IMR-90 (cell line): ENCODE results near the gene GOLGA6L2.

Experiments used
- CEBPB ChIP-seq: IDR thresholded peaks from 2 replicates; pipeline ENCODE4 v1.6.1; 2012; ENCODE audit warnings: low read depth, low read length, improper control_type of control experiment
- FOS ChIP-seq: fragments of 150-350 bp; IDR thresholded peaks from 2 replicates; pipeline ENCODE4 v1.6.1; 2016; ENCODE audit warnings: low read depth, low read length
- MAFK ChIP-seq: IDR thresholded peaks from 2 replicates; pipeline ENCODE4 v1.6.1; 2012; ENCODE audit warnings: low read depth, low read length, improper control_type of control experiment
- MAZ ChIP-seq: IDR thresholded peaks from 2 replicates; pipeline ENCODE4 v1.6.1; 2012; ENCODE audit warnings: low read depth, mild to moderate bottlenecking, low read length, improper control_type of control experiment, moderate library complexity, borderline replicate concordance
- MXI1 ChIP-seq: IDR thresholded peaks from 2 replicates; pipeline ENCODE4 v1.6.1; 2012; ENCODE audit warnings: low read depth, mild to moderate bottlenecking, low read length, moderate library complexity, borderline replicate concordance
- NFE2L2 ChIP-seq: fragments of 150-350 bp; IDR thresholded peaks from 2 replicates; pipeline ENCODE4 v1.6.1; 2016; ENCODE audit warnings: low read depth, mild to moderate bottlenecking, low read length
- POLR2A ChIP-seq: IDR thresholded peaks from 2 replicates; pipeline ENCODE4 v1.6.1; 2012; ENCODE audit warnings: mild to moderate bottlenecking, low read depth, low read length
- RAD21 ChIP-seq: IDR thresholded peaks from 2 replicates; pipeline ENCODE4 v1.6.1; 2012; ENCODE audit warnings: low read length, improper control_type of control experiment
- RCOR1 ChIP-seq: IDR thresholded peaks from 2 replicates; pipeline ENCODE4 v1.6.1; 2012; ENCODE audit warnings: mild to moderate bottlenecking, low read length, improper control_type of control experiment; ENCODE audit not compliant: insufficient replicate concordance
- RFX5 ChIP-seq: IDR thresholded peaks from 2 replicates; pipeline ENCODE4 v1.8.0; 2012; ENCODE audit warnings: low read depth, mild to moderate bottlenecking, low read length, moderate library complexity
- SMC3 ChIP-seq: fragments of 150-350 bp; IDR thresholded peaks from 2 replicates; pipeline ENCODE4 v1.6.1; 2016; ENCODE audit warnings: low read depth, mild to moderate bottlenecking, antibody characterized with exemption, low read length, moderate library complexity
- TF ChIP-seq, protein P1 (sequence below): conservative IDR thresholded peaks from 2 replicates; pipeline ENCODE4 v1.5.1; 2012; ENCODE audit warnings: mild to moderate bottlenecking, low read depth, low read length, improper control_type of control experiment
- TF ChIP-seq, protein P2 (sequence below): fragments of 150-350 bp; IDR thresholded peaks from 2 replicates; pipeline ENCODE4 v1.6.1; 2016; ENCODE audit warnings: low read depth, mild to moderate bottlenecking, low read length, moderate library complexity, borderline replicate concordance

DNA sequence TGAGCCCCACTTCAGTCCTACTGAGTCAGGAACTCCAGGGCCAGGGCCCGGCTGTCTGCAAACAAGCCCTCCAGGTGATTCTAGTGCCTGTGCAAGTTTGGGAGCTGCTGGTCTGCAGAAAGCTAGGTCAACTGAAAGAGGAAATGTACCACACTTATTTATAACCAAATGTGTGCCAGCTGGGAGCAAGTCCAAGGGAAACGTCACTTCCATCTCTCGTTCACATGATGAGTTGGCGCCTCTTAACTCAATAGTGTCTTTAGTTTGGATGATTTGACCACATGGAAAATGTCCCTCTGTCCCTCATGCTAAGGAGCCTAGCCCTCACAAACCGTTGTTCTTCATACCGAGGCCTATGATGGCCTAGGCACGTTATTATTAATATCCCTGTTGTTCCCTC is 49.3 kb downstream of the GOLGA6L2 start:
- TF ChIP-seq, protein P1, sequence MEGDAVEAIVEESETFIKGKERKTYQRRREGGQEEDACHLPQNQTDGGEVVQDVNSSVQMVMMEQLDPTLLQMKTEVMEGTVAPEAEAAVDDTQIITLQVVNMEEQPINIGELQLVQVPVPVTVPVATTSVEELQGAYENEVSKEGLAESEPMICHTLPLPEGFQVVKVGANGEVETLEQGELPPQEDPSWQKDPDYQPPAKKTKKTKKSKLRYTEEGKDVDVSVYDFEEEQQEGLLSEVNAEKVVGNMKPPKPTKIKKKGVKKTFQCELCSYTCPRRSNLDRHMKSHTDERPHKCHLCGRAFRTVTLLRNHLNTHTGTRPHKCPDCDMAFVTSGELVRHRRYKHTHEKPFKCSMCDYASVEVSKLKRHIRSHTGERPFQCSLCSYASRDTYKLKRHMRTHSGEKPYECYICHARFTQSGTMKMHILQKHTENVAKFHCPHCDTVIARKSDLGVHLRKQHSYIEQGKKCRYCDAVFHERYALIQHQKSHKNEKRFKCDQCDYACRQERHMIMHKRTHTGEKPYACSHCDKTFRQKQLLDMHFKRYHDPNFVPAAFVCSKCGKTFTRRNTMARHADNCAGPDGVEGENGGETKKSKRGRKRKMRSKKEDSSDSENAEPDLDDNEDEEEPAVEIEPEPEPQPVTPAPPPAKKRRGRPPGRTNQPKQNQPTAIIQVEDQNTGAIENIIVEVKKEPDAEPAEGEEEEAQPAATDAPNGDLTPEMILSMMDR = no peak
- no peak for TF ChIP-seq POLR2A
- no peak for TF ChIP-seq RAD21
- TF ChIP-seq SMC3 = no peak
- no peak for TF ChIP-seq NFE2L2
- no peak for TF ChIP-seq CEBPB
- TF ChIP-seq RFX5 = no peak
- no peak for TF ChIP-seq MAZ
- no peak for TF ChIP-seq RCOR1
- TF ChIP-seq, protein P2, sequence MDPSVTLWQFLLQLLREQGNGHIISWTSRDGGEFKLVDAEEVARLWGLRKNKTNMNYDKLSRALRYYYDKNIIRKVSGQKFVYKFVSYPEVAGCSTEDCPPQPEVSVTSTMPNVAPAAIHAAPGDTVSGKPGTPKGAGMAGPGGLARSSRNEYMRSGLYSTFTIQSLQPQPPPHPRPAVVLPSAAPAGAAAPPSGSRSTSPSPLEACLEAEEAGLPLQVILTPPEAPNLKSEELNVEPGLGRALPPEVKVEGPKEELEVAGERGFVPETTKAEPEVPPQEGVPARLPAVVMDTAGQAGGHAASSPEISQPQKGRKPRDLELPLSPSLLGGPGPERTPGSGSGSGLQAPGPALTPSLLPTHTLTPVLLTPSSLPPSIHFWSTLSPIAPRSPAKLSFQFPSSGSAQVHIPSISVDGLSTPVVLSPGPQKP = no peak
- no peak for TF ChIP-seq MXI1
- no peak for TF ChIP-seq MAFK
- no peak for TF ChIP-seq FOS
